ENCODE data around the gene AGFG1. TPM values are rescaled to one million over a fixed set of nuclear protein-coding genes. Genes with fewer than 3 reads are reported as not detected.

Gene AGFG1
- total and polyA plus RNA-seq, 2 donors (not counting 1 experiment from before 2014, with no cell fraction given), result 40.0 to 128 TPM

DNA sequence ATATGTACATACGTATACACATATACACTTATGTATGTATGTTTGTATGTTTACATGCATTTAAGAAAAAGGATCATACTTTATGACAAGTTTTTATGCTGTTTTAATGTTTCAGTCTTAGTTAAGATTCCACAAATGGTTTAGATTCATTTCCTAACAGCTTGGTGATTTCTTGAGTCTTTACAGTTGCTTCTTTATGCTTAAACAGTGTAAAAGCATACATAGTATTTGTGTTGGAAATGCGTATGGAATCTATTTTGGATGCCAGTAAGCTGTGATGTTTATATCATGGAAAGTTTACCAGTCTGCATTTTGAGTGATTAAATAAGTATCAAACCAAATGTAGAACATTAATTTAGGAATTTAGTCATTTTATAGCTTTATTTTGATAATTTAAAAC, 55.4 kb downstream of the AGFG1 start:
- Histone ChIP-seq H3K4me3 (replicated peaks in 1 of 4; ENCODE audit: control extremely low read depth in 1 of 4, insufficient read depth in 1 of 4, low read depth in 3 of 4, low read length in 4 of 4) (no peak overlapping the region), H3K27ac (ENCODE audit: insufficient read depth, low read length) (no peak overlapping the region), H3K9ac (ENCODE audit: insufficient read depth, low read length) (no peak overlapping the region), H3K27me3 (ENCODE audit: control insufficient read depth, insufficient read depth, low read length) (no peaks in the 10 kb centered on the region), H3K4me1 (ENCODE audit: control insufficient read depth, extremely low read depth, insufficient read depth, low read length) (no peaks in the 10 kb centered on the region), H3K79me2 (ENCODE audit: control insufficient read depth, insufficient read depth, low read length) (peaks cover 4% of the 10 kb centered on the region), H2AFZ (ENCODE audit: low read length) (no peak overlapping the region), H3K36me3 (ENCODE audit: control insufficient read depth, insufficient read depth, low read length) (no peaks in the 10 kb centered on the region), H3K9me3 (ENCODE audit: control insufficient read depth, insufficient read depth, low read depth, low read length) (no peaks in the 10 kb centered on the region), H3K4me2 (ENCODE audit: extremely low read depth, insufficient read depth, low read length) (no peak overlapping the region), H4K20me1 (ENCODE audit: control insufficient read depth, extremely low read depth, insufficient read depth, low read length) (no peaks in the 10 kb centered on the region)
- no peak for DNase-seq (ENCODE audit: low read depth in 2 of 2)
- TF ChIP-seq, protein P1, sequence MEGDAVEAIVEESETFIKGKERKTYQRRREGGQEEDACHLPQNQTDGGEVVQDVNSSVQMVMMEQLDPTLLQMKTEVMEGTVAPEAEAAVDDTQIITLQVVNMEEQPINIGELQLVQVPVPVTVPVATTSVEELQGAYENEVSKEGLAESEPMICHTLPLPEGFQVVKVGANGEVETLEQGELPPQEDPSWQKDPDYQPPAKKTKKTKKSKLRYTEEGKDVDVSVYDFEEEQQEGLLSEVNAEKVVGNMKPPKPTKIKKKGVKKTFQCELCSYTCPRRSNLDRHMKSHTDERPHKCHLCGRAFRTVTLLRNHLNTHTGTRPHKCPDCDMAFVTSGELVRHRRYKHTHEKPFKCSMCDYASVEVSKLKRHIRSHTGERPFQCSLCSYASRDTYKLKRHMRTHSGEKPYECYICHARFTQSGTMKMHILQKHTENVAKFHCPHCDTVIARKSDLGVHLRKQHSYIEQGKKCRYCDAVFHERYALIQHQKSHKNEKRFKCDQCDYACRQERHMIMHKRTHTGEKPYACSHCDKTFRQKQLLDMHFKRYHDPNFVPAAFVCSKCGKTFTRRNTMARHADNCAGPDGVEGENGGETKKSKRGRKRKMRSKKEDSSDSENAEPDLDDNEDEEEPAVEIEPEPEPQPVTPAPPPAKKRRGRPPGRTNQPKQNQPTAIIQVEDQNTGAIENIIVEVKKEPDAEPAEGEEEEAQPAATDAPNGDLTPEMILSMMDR (conservative IDR thresholded peaks at IDR 0.05 in 1 of 2, IDR thresholded peaks at IDR 0.05 in 1 of 2; ENCODE audit: low read depth in 1 of 2, low read length in 2 of 2), result no peak
- TF ChIP-seq EZH2 (IDR thresholded peaks at IDR 0.05; ENCODE audit: low read length, missing control alignments), result no peak

DNA sequence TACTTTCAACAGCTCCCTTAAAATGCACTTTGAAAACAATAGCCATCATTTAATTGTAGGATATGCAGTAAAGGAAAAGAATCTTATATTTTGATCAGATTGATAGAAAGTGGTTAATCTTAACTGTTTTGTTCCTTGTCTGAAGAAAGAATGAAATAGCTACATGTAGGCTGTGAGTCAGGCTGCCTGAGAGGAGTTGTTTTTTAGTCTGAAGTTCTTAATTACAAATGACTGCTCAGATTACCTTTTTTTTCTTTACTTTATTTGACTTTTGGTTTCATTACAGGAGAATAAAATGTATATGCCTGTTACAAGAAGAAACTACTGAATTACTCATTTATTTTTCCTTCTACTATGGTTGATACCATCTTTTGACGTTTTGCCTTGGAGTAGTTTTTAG, 56.8 kb downstream of the AGFG1 start:
- Histone ChIP-seq H4K20me1 (ENCODE audit: control insufficient read depth, extremely low read depth, insufficient read depth, low read length) (no peaks in the 10 kb centered on the region), H3K79me2 (ENCODE audit: control insufficient read depth, insufficient read depth, low read length) (no peaks in the 10 kb centered on the region), H3K4me3 (replicated peaks in 1 of 4; ENCODE audit: control extremely low read depth in 1 of 4, insufficient read depth in 1 of 4, low read depth in 3 of 4, low read length in 4 of 4) (no peak overlapping the region), H3K4me1 (ENCODE audit: control insufficient read depth, extremely low read depth, insufficient read depth, low read length) (no peaks in the 10 kb centered on the region), H3K27me3 (ENCODE audit: control insufficient read depth, insufficient read depth, low read length) (no peaks in the 10 kb centered on the region), H3K9ac (ENCODE audit: insufficient read depth, low read length) (no peak overlapping the region), H3K9me3 (ENCODE audit: control insufficient read depth, insufficient read depth, low read depth, low read length) (no peaks in the 10 kb centered on the region), H3K27ac (ENCODE audit: insufficient read depth, low read length) (no peak overlapping the region), H3K36me3 (ENCODE audit: control insufficient read depth, insufficient read depth, low read length) (no peaks in the 10 kb centered on the region), H2AFZ (ENCODE audit: low read length) (no peak overlapping the region), H3K4me2 (ENCODE audit: extremely low read depth, insufficient read depth, low read length) (no peak overlapping the region)
- DNase-seq (ENCODE audit: low read depth in 2 of 2), result no peak
- TF ChIP-seq, protein P1 (conservative IDR thresholded peaks at IDR 0.05 in 1 of 2, IDR thresholded peaks at IDR 0.05 in 1 of 2; ENCODE audit: low read depth in 1 of 2, low read length in 2 of 2), result no peak
- no peak for TF ChIP-seq EZH2 (IDR thresholded peaks at IDR 0.05; ENCODE audit: low read length, missing control alignments)

DNA sequence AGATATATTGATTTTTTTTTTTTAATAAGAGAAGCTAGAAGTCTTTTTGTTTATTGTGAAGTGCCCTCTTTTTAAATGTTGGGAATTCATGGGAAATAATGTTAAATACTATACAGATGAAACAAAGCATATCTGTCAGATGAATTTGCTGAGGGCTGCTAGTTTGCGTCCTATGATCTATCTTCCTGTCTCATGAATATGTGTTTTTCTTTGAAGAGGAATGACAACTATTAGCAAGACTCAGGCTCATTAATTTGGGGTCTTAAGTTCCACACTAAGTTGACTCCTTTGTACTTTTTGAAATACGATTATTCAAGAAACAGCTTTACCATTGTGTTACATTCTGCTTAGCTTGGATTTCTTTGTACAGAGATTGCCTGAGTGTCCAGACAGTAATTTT, 57.9 kb downstream of the AGFG1 start:
- TF ChIP-seq, protein P1 (conservative IDR thresholded peaks at IDR 0.05 in 1 of 2, IDR thresholded peaks at IDR 0.05 in 1 of 2; ENCODE audit: low read depth in 1 of 2, low read length in 2 of 2), result no peak
- TF ChIP-seq EZH2 (IDR thresholded peaks at IDR 0.05; ENCODE audit: low read length, missing control alignments), result no peak
- Histone ChIP-seq H4K20me1 (ENCODE audit: control insufficient read depth, extremely low read depth, insufficient read depth, low read length) (no peaks in the 10 kb centered on the region), H3K4me3 (replicated peaks in 1 of 4; ENCODE audit: control extremely low read depth in 1 of 4, insufficient read depth in 1 of 4, low read depth in 3 of 4, low read length in 4 of 4) (no peak overlapping the region), H2AFZ (ENCODE audit: low read length) (no peak overlapping the region), H3K27ac (ENCODE audit: insufficient read depth, low read length) (no peak overlapping the region), H3K9me3 (ENCODE audit: control insufficient read depth, insufficient read depth, low read depth, low read length) (no peaks in the 10 kb centered on the region), H3K27me3 (ENCODE audit: control insufficient read depth, insufficient read depth, low read length) (no peaks in the 10 kb centered on the region), H3K4me2 (ENCODE audit: extremely low read depth, insufficient read depth, low read length) (no peak overlapping the region), H3K36me3 (ENCODE audit: control insufficient read depth, insufficient read depth, low read length) (no peaks in the 10 kb centered on the region), H3K4me1 (ENCODE audit: control insufficient read depth, extremely low read depth, insufficient read depth, low read length) (no peaks in the 10 kb centered on the region), H3K79me2 (ENCODE audit: control insufficient read depth, insufficient read depth, low read length) (no peaks in the 10 kb centered on the region), H3K9ac (ENCODE audit: insufficient read depth, low read length) (no peak overlapping the region)
- no peak for DNase-seq (ENCODE audit: low read depth in 2 of 2)

Data from fibroblast of lung (primary cell).